NCI-H187 treated with DMSO at 0.1 percent for 48 hours (cell line): ENCODE data around the gene ARL14.

Experiments used
- DNase-seq: peaks from one replicate; lab custom pipeline; 2025; lab: John Stamatoyannopoulos, UW

ARL14 gene

DNA sequence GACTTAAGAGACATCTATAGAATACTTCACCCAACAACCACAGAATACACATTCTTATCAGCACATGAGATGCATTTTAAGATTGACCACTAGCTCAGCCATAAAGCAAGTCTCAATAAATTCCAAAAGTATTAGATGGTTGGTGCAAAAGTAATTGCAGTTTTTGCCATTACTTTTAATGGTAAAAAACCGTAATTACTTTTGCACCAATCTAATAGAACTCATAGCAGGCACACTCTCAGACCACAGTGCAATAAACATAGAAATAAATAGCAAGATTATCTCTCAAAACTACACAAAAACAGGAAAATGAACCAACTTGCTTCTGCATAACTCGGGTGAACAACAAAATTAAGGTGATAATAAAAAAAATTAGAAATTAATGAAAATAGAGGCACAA is 45.4 kb downstream of the ARL14 start:
- DNase-seq, result no peak

DNA sequence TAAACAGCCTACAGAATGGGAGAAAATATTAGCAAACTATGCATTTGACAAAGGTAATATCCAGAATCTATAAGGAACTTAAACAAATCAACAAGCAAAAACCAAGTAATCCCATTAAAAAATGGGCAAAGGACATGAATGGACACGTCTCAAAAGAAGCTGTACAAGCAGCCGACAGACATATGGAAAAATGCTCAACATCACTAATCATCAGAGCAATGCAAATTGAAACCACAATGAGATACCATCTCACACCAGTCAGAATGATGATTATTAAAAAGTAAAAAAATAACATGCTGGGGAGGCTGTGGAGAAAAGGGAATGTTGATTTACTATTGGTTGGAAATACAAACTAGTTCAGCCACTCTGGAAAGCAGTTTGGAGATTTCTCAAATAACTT is 48.4 kb downstream of the ARL14 start:
- no peak for DNase-seq
